ENCODE results near the gene SEMA6D. TPM values are rescaled to one million over a fixed set of nuclear protein-coding genes. Genes with fewer than 3 reads are reported as not detected.

SEMA6D gene
- polyA plus RNA-seq, 1 of the 3 experiments (the other 2 are of a cell fraction), result 0.30 TPM

- H4K20me1 ChIP-seq (ENCODE audit: insufficient read depth), result no peaks in the 10 kb centered on the region
Observed at GRCh38 chr15:47791161-47791560, 73.9 kb downstream of the SEMA6D start.

DNA sequence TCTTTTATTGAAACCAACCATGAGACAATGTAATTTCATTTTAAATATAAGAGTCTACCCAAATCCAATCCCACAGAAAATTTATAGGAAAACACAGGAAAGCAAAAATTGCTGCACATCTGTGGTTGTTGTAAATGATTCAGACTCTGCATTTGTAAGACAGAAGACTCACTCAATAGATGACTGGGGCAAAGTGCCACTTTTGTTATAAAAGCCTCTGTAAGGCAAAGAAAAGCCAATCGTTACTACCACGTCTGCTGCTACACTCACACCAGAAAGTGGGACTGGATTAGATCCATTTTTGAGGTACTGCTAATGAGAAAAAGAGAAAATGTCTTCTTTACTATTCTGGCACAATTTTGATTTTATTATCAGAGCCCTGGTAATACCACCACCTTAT lies 74.9 kb downstream of the SEMA6D start:
- Histone ChIP-seq H4K20me1 (ENCODE audit: insufficient read depth) (no peaks in the 10 kb centered on the region), H3K36me3 (replicated peaks in 1 of 2; ENCODE audit: control insufficient read depth in 1 of 2, insufficient read depth in 2 of 2, low read length in 1 of 2) (no peaks in the 10 kb centered on the region), H3F3A (replicated peaks; ENCODE audit: insufficient read depth) (no peaks in the 10 kb centered on the region), H3K27ac (ENCODE audit: low read depth in 2 of 2, low read length in 1 of 2) (no peak overlapping the region), H3K4me3 (ENCODE audit: low read depth in 2 of 2, low read length in 1 of 2) (no peak overlapping the region), H3K27me3 (ENCODE audit: insufficient read depth) (no peaks in the 10 kb centered on the region), H3K9me3 (no peaks in the 10 kb centered on the region), H3K4me2 (no peak overlapping the region), H3K79me2 (ENCODE audit: insufficient read depth) (no peaks in the 10 kb centered on the region), H3K9ac (no peak overlapping the region), H3K9me2 (no peaks in the 10 kb centered on the region), H3K4me1 (ENCODE audit: control insufficient read depth in 1 of 2, insufficient read depth in 2 of 2, low read depth in 1 of 2, low read length in 1 of 2) (no peaks in the 10 kb centered on the region; a peak in 1 of 4 replicates), H2AFZ (ENCODE audit: low read depth) (no peak overlapping the region)
- CTCF ChIA-PET, result no interaction called here
- 29% methylated on average over 2 of the region's 2 CpGs for WGBS (ENCODE audit: low lambda C conversion rate)
- POLR2A ChIA-PET, result no interaction called here
- DNase-seq, result no peak
- no peak for TF ChIP-seq RXRA (IDR thresholded peaks at IDR 0.05; ENCODE audit: borderline replicate concordance, low read depth)
- TF ChIP-seq, protein P1, sequence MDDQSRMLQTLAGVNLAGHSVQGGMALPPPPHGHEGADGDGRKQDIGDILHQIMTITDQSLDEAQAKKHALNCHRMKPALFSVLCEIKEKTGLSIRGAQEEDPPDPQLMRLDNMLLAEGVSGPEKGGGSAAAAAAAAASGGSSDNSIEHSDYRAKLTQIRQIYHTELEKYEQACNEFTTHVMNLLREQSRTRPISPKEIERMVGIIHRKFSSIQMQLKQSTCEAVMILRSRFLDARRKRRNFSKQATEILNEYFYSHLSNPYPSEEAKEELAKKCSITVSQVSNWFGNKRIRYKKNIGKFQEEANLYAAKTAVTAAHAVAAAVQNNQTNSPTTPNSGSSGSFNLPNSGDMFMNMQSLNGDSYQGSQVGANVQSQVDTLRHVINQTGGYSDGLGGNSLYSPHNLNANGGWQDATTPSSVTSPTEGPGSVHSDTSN (IDR thresholded peaks at IDR 0.05), result no peak
- TF ChIP-seq MAX (IDR thresholded peaks at IDR 0.05; ENCODE audit: low read depth), result no peak
- no peak for TF ChIP-seq GATA2 (CRISPR knock-in tag; IDR thresholded peaks at IDR 0.05)
- no peak for TF ChIP-seq SMC3 (IDR thresholded peaks at IDR 0.05; ENCODE audit: low read depth, low read length)
- no peak for TF ChIP-seq TEAD4 (IDR thresholded peaks at IDR 0.05; ENCODE audit: borderline replicate concordance, insufficient read depth)
- TF ChIP-seq, protein P2, sequence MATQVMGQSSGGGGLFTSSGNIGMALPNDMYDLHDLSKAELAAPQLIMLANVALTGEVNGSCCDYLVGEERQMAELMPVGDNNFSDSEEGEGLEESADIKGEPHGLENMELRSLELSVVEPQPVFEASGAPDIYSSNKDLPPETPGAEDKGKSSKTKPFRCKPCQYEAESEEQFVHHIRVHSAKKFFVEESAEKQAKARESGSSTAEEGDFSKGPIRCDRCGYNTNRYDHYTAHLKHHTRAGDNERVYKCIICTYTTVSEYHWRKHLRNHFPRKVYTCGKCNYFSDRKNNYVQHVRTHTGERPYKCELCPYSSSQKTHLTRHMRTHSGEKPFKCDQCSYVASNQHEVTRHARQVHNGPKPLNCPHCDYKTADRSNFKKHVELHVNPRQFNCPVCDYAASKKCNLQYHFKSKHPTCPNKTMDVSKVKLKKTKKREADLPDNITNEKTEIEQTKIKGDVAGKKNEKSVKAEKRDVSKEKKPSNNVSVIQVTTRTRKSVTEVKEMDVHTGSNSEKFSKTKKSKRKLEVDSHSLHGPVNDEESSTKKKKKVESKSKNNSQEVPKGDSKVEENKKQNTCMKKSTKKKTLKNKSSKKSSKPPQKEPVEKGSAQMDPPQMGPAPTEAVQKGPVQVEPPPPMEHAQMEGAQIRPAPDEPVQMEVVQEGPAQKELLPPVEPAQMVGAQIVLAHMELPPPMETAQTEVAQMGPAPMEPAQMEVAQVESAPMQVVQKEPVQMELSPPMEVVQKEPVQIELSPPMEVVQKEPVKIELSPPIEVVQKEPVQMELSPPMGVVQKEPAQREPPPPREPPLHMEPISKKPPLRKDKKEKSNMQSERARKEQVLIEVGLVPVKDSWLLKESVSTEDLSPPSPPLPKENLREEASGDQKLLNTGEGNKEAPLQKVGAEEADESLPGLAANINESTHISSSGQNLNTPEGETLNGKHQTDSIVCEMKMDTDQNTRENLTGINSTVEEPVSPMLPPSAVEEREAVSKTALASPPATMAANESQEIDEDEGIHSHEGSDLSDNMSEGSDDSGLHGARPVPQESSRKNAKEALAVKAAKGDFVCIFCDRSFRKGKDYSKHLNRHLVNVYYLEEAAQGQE (IDR thresholded peaks at IDR 0.05; ENCODE audit: low read depth, low read length), result no peak
- TF ChIP-seq GABPA (IDR thresholded peaks at IDR 0.05; ENCODE audit: low read depth), result no peak
- TF ChIP-seq EP300 (IDR thresholded peaks at IDR 0.05; ENCODE audit: borderline replicate concordance in 1 of 2, low read depth in 1 of 2, low read length in 1 of 2), result no peak
- TF ChIP-seq NRF1 (IDR thresholded peaks at IDR 0.05; ENCODE audit: low read depth, low read length), result no peak
- no peak for TF ChIP-seq CTCF (IDR thresholded peaks at IDR 0.05)
- TF ChIP-seq RCOR1 (IDR thresholded peaks at IDR 0.05; ENCODE audit: low read length), result no peak
- no peak for TF ChIP-seq CHD2 (IDR thresholded peaks at IDR 0.05; ENCODE audit: low read length, partially characterized antibody)
- no peak for TF ChIP-seq ELF1 (IDR thresholded peaks at IDR 0.05)

More at GRCh38 chr15:47791161-47791560, 73.9 kb downstream of the SEMA6D start:
- POLR2A ChIA-PET, result no interaction called here
- CTCF ChIA-PET, result interaction anchor here (1.3 to 1.4 kb wide), 2 partner anchors 13 to 80 kb away, joined by 3 read pairs; no protein-coding TSS in a partner anchor
- Histone ChIP-seq H3K36me3 (replicated peaks in 1 of 2; ENCODE audit: control insufficient read depth in 1 of 2, insufficient read depth in 2 of 2, low read length in 1 of 2) (no peaks in the 10 kb centered on the region), H3F3A (replicated peaks; ENCODE audit: insufficient read depth) (no peaks in the 10 kb centered on the region), H3K9ac (no peak overlapping the region), H3K27me3 (ENCODE audit: insufficient read depth) (no peaks in the 10 kb centered on the region), H3K27ac (ENCODE audit: low read depth in 2 of 2, low read length in 1 of 2) (no peak overlapping the region), H2AFZ (ENCODE audit: low read depth) (no peak overlapping the region), H3K4me1 (ENCODE audit: control insufficient read depth in 1 of 2, insufficient read depth in 2 of 2, low read depth in 1 of 2, low read length in 1 of 2) (no peaks in the 10 kb centered on the region; a peak in 1 of 4 replicates), H3K4me3 (ENCODE audit: low read depth in 2 of 2, low read length in 1 of 2) (no peak overlapping the region), H3K9me3 (no peaks in the 10 kb centered on the region), H3K9me2 (no peaks in the 10 kb centered on the region), H3K79me2 (ENCODE audit: insufficient read depth) (no peaks in the 10 kb centered on the region), H3K4me2 (no peak overlapping the region)
- no peak for TF ChIP-seq USF1 (IDR thresholded peaks at IDR 0.05; ENCODE audit: borderline replicate concordance, low read depth)
- no peak for TF ChIP-seq IRF3 (IDR thresholded peaks at IDR 0.05; ENCODE audit: low read depth, low read length)
- TF ChIP-seq SIN3A (IDR thresholded peaks at IDR 0.05; ENCODE audit: borderline replicate concordance, low read depth, low read length), result no peak
- no peak for TF ChIP-seq TEAD4 (IDR thresholded peaks at IDR 0.05; ENCODE audit: borderline replicate concordance, insufficient read depth)
- TF ChIP-seq FOXJ3 (CRISPR knock-in tag; IDR thresholded peaks at IDR 0.05), result no peak
- no peak for TF ChIP-seq RCOR1 (IDR thresholded peaks at IDR 0.05; ENCODE audit: low read length)
- WGBS (ENCODE audit: low lambda C conversion rate), result 40% methylated on average over 1 of the region's 1 CpG
- DNase-seq, result no peak

All from SK-N-SH (cell line).